HT1080 (cell line): Measurements from ENCODE around the gene AAMP. TPM values are rescaled to one million over a fixed set of nuclear protein-coding genes. Genes with fewer than 3 reads are reported as not detected.
A peak's percentile ranks its signal among the peaks of the same experiment; 100 is the strongest.

Experiments
- DNase-seq: peaks from one replicate; pipeline ENCODE4 v3.0.0-alpha.2; 2015; ENCODE audit warnings: low read depth
- total RNA-seq: library from RNA; depleted of rRNA; stranded (reverse); fragments of >200 nt; shearing (Covaris generic); gene quantifications from 2 replicates; pipeline ENCODE4 v1.2.3, GENCODE V29; 2014

The AAMP gene
- total RNA-seq, 1 experiment from 2014 or later = 226 TPM

DNA sequence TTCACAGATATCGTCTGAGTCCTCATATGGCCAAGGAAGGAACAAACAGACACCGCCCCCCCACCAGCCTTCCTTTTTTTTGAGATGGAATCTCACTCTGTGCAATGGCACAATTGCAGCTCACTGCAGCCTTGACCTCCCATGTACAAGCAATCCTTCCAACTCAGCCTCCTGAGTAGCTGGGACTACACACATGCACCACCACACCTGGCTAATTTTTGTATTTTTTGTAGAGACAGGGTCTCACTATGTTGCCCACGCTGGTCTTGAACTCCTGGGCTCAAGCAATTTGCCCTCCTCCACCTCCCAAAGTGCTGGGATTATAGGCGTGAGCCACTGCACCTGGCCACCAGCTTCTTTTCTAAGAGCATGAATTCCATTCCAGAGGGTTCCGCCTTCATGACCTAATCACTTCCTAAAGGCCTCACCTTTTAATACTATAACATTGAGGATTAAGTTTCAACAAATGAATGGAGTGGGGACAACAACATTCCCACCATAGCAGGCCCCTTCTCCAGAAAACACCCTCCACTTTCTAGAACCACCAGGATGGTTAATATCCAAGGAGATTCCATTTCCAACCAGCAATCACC lies 24.6 kb upstream of the AAMP start:
- DNase-seq = no peak

DNA sequence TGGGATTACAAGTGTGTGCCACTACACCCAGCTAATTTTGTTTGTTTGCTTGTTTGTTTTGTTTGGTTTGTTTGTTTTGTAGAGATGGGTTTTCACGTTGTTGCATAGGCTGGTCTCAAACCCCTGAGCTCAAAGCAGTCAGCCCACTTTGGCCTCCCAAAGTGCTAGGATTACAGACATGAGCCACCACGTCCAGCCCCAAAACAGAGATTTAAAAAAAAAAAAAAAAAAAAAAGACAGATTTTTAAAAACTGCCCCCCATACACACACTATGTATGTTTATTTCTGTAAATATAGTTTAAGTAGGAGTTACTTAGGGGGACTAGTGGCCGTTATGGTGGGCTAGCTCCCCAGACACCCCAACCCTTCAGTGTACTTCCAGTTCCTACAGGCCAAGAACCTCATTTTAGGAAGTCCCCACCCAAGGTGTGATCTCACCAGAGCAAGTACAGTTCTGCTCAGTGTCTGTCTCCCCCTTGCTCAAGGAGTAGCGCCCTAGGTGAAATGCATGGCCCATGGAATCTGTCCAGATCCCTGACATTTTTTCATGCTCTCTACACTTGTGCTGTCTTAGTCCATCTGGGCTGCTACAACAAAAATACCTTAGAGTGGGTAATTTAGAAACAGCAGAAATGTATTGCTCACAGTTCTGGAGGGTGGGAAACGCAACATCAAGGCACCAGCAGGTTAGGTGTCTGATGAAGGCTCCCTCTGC lies 23.9 kb upstream of the AAMP start:
- no peak for DNase-seq

GRCh38 chr2:218292048-218293014 lies 22.4 kb upstream of the AAMP start, which contains the start of gene TMBIM1:
Gene TMBIM1, minus strand, starts transcription at chr2:218292503. Its CDS starts 10,362 bp downstream, at chr2:218282141.
- peak; percentile 58 for DNase-seq

- DNase-seq = no peak
Measured at GRCh38 chr2:218291318-218292047, 21.5 kb upstream of the AAMP start.

- no peak for DNase-seq
Measured at GRCh38 chr2:218290316-218291261, 20.7 kb upstream of the AAMP start.

DNA sequence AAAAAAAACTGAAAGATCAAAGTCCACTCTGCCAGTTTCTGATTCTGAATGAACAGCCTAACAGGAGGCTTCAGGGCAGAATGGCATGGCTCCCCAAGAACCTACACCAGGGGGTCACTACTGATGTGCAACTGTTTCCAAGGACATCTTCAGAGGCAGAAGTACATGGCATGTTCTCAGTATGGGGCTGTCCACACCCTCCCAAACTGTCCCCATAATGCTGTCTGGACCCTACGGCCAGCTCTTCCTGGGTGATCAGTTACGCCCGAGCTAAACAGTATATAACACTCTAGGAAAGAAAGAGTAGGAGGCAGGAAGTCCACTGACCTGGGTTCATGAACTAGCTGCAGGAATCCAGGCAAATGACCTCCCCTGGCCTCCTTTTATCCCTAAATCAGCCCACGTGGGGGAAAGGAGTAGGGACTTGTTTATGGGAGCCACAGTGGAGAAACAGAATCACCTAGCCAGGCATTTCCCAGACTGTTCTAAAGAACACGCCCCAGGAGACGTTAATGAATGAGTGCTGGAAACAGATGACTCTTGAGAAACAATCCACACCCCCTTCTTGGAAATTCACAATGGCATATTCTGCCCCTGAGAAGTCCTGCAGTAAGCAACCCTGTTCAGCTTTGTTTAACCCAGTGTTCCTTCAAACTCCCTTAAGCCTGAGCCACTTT lies 19.8 kb upstream of the AAMP start:
- no peak for DNase-seq

DNA sequence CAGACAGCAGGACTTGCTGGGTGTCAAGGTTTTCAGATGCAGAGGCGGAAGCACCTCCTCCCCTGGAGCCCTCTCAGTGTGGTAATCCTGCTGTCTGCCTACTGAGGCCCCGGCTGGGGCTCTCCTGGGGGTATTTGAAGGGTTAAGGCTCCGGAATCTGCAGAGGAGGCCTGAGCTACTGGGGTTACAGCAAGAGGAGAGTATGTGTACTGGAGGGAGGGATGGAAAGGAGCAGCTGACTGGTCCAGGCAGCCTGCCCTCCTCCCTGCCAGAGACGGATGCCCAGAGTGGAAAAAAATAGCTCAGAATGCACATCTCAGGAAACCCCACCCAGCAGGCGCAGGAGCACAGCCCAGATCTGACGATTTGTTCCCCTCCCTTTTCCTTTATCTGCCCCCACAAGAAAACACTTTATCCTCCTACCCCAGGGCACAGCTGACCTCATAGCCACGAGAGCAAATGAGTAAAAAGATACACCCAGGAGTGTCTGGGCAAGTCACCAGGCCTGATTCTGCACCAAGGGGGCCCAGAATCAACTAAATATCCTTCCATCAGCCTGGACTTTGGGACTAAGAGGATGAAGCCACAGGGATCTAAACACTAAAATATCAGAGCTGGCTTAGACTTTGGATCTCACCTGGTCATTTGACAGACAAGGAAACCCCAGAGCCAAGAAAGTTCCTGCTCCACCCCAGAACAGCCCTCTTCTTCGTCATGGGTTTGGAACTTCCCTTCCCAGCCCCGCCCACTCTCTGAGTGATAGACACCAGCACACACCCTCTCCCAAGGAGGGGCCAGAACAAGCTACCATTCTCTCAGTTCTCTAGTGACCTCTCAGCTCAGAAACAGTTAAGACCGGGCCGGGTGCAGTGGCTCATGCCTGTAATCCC lies 16.9 kb upstream of the AAMP start:
- peak; percentile 96 for DNase-seq

GRCh38 chr2:218285604-218286003 lies 15.7 kb upstream of the AAMP start:
- DNase-seq = no peak

- DNase-seq = peak; percentile 79
Measured at GRCh38 chr2:218284106-218284811, 14.3 kb upstream of the AAMP start.

- DNase-seq = no peak
Measured at GRCh38 chr2:218282173-218282991, 12.4 kb upstream of the AAMP start.

DNA sequence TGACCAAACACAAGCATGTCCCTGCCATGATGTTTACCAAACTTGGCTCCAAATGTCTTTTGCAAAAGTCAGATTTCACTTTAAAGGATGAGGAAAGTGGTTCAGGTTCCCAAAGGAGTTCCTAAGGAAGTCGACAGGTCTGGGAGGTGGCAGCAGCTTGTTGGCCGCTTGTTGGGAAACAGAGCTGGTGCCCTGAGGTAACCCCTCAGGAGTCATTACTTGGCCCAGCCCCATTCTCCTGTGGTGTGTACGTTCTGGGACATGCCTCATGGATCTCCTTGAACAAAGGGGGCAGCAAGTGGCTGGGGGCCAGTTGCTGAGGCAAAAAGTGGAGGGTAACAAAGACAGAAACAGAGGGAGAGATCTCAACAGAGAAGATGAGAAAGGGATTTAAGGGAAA lies 11.5 kb upstream of the AAMP start:
- DNase-seq = no peak

- DNase-seq = no peak
Measured at GRCh38 chr2:218280260-218280870, 10.4 kb upstream of the AAMP start.

- no peak for DNase-seq
Measured at GRCh38 chr2:218278531-218279360, 8.8 kb upstream of the AAMP start.

DNA sequence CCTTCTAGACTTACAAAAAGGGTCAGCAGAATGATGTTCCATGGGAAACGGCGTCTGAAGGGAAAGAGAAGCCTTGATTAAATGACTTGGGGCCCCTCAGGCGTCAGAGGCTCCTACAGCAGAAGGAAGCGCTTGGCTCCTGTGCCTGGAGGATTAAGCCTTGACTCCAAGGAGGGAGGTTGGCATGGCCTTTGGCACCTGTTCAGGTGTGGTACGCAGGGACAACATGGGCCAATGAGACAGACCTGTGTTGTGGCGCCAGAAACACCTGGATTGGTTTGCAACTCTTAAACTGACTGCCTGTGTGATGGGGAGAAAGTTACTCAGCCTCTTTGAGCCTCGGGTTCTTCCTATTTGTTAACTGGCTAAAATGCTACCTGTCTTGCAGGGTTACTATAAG lies 8.0 kb upstream of the AAMP start:
- DNase-seq = no peak

- no peak for DNase-seq
Measured at GRCh38 chr2:218276986-218277755, 7.2 kb upstream of the AAMP start.
